GDM1 (cell line): ENCODE measurements around the gene ATG5.
"Not testable (repeated sequence)": the region's sequence is repeated elsewhere in the genome, so short reads cannot be mapped to it uniquely, and the experiment has no call there.

Source experiments
- DNase-seq: peaks from one replicate; lab custom pipeline; 2025; lab: John Stamatoyannopoulos, UW

ATG5 gene

DNA sequence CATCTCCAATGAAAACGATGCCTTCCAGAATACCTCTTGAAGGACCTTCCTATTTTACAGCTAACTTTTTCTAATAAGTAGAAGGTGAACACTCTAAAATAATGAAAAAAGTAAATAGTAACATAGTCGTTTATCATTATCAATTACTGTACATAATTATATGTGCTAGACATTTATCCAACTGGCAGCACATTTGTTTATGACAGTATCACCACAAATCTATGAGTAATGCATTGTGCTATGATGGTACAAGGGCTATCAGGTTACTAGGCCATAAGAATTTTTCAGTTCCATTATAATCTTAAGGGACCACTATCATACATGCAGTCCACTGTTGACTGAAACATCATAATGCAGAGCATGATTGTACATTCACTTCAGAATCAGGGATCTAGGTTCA lies 68.4 kb downstream of the ATG5 start:
- no peak for DNase-seq

DNA sequence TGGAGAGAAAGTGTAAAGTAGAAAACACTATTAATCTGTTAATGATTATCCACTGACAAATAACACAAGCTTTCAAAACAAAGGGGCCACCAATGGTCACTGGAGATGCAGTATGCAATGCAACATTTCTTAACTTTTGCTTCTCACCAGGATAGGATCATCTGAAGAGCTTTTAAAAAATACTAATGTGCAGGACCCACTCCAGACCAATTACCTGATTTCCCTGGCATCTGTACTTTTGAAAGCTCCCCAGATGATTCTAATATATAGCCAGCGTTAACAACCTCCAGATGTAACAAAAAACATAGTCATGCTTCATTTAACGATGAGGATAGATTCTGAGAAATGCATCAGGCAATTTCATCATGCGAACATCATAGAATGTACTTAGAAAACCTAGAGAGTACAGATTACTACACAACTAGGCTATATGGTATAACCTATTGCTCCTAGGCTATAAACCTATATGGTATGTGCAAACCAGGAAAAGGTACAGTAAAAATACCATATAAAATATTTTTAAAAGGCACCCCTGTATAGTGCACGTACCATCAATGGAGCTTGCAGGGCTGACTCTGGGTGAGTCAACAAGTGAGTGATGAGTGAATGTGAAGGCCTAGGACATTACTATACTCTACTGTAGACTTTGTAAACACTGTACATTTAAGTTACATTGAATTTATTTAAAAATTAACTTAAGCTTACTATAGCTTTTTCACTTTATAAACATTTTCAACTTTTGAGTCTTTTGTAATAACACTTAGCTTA lies 69.2 kb downstream of the ATG5 start:
- no peak for DNase-seq

DNA sequence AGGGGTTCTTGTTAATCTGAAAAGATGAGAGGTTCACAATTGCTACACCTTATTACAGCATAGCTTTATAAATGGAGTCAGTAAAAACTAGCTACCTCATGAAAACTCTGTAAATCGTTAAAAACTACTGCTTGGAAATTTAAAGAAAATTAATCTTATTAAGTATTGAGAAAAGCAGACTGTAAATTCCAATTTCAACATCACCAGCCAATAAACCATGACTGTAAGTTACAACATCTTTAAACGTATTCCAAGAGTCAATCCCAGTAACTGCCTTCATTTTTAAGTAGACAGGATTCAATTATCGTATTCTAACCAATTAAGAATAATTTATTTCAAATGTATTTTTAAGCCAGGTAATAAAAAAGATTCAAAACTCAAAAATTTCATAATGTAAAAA lies 70.3 kb downstream of the ATG5 start:
- DNase-seq, result no peak

DNA sequence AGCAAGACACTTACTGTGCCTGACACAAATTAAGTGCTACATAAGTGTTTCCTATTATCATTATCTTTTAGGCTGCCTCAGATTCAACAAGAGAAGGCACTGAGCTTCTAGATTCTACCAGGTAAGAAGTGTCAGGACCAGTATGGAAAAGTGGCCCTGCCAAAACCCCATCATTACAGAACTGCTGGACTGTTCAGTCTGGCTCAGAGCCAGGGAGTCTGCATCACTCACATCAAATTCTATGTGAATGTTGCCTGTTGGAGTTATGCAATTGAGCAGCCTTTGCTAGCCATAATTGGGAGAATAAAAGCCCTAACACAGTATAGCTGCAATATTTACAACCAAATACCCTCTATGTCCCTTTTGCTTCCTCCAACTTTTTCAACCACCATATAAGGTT lies 70.9 kb downstream of the ATG5 start:
- DNase-seq, result no peak

DNA sequence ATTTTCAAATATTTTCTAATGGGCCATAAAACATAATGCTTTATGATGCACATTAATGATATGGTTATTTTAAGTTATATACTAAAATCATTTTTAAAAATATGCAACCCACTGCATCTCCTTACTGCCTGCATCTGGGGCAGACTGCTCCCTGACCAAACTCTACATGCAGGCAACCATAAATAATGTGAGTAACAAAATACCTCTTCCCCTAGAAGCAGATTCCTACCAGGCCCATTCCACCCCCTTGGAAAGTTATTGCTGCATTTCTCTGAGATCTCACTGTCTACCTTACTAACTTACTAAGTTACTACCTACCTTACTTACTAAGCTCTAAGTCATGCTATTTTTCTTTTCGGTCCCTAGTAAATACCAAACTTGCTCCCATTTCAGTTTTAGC lies 71.8 kb downstream of the ATG5 start:
- no peak for DNase-seq

DNA sequence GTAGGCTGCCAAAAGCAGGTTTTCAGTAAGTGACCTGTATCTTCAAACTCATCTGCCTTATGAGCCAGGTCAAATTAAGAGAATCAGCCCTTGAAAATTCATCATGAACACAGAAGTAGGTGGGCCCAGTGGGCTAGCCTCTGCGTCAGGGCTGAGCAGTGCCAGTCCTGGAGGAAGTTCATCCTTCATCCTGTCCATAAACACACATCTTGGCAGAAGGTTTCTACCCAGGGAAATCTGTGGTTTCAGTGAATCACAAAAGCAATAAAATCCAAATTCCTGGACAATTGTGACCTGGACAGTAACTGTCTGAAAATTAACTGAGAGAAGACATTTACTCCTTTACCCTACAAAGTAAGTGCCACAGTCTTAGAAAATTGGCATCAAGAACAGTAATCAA lies 72.4 kb downstream of the ATG5 start:
- DNase-seq, result no peak

DNA sequence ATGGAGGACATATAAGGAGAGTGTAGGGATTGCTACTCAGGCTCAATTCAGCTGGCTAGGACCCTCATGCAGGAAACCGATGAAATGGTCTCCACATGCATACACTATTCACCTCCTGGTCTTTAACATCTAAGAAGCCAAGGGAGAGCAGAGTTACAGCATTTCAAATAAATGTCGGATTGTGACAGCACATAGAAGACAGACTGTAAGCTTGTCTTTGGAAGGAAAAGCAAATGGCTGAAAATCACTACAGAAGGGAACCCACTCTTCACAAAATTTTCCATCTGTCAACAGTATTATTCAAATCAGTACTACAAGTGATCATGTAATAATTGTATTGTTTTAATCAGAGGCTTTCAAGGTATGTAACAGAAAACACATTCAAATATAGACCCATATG lies 72.9 kb downstream of the ATG5 start:
- DNase-seq, result no peak

DNA sequence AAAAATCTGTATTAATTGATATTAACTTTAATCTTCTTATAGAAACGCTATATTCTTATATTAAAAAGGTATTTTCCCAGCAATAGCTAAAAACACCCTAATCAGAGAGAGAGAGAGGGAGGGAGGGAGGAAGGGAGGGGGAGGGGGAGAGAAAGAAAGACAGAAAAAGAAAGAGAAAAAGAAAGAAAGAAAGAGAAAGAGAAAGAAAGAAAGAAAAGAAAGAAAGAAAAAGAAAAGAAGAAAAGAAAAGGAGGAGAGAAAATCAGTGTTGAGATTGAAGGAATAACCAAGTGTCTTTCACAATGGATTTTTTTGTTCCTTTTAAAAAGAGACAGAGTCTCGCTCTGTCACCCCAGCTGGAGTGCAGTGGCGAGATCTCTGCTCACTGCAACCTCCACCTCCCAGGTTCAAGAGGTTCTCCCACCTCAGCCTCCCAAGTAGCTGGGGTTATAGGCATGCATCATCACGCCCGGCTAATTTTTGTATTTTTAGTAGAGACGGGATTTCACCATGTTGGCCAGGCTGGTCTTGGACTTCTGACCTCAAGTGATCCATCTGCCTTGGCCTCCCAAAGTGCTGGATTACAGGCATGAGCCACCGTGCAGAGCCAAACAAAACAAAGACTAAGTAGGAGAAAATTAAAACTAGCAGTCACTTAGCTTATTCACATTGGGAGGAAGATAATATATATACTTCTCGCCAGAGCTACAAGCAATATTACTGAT lies 73.9 kb downstream of the ATG5 start:
- not testable (repeated sequence) for DNase-seq

DNA sequence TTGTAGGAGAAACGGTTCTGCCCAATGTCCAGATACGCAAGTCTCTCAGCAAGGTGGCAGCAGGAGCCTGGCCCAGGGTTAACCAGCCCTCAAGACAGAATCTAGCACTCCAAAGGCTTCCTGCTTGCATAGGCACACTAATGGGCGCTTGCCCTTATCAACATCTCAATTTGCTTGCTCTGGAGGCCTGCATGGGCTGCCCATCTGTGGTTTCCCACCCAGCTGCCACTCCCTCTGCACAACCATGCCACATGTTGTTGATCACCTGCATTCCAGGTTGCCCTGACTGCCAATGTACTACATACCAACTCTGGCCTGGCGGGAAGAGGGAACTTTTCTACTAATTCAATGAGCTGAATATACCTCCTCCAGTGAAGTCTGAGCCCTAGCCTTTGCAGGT lies 74.6 kb downstream of the ATG5 start:
- DNase-seq, result no peak

DNA sequence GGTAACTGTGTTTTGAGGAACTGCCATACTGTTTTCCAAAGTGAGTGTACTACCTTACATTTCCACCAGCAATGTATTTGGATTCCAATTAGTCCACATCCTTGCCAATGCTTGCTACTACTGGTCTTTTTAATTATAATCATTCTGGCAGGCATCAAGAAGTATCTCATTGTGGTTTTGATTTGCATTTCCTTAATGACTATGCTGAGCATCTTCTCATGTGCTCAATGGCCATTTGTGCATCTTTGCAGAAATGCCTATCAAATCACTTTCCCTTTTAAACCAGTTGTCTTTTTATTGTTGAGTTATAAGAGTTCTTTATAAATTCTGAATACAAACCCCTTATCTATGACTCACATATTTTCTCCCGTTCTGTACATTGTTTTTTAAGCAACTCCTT lies 75.9 kb downstream of the ATG5 start:
- DNase-seq, result no peak

DNA sequence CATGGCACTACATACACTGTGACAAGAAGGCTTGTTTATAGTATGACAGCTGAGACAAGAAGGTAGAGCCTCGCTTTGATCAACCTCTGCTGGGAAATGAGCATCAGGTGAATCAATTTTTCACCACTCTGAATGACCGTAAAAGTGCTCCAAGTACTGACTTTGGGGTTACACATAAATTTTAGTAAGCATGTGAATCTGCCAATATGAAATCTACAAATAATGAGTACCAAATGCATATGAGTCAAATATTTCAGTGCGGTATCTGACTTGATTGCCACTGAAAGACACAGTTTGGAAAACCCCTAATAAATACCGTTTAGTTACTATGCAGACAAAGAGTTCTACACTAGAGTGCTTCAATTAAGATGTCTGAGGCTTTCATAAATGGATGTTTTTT lies 77.8 kb downstream of the ATG5 start:
- no peak for DNase-seq

DNA sequence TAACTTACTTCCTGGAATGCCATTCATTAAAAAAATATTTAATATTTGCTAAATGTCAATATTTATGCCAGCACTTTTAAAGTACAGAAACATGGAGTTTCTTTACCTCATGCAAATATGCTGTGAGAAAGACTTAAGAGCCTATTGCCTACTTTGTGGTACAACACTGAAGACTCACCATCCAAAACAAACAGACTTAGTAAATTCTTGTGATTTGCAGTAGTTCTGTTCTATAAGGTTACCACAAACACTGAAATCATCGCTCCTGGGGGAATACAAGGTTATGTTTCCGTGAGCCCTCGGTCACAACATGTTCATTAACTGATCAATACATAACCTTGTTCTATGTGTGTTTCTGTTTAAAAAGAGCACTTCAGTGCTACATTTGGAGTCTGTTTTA lies 78.3 kb downstream of the ATG5 start:
- no peak for DNase-seq

DNA sequence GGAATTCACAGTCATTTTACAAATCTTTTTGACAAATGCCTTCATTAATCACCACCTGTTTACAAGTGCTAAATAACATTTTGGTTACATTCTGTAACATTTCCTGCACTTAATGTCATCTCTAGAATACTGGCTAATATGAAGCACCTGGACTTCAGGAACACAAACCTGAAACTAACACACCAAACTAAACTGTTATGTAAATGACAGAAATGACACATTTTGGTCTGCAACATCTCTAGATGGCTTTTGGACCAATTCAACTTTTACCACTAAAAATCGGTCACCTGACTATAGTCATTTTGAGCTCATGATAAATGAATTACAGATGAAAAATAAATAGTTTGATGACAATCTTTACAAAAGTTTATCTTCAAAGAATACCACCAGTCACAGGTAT lies 80.6 kb downstream of the ATG5 start:
- DNase-seq, result no peak

DNA sequence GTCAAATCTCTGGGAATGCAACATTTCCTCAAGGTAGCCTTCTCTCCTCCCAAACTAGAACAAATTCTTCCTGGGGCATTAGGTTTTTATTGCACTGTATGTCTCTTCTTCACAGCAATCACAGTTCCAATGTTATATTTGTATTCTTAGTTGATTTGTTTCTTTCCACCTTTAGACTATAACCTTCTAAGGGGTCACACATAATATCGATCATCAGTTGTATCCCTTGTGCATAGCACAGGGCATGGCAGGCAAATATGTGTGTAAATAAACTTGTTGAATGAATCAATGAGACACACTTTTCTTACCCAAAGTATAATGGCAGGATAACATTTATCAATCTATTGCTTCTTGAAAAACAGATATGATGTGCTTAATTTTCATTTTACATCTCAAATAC lies 81.0 kb downstream of the ATG5 start:
- DNase-seq, result no peak

DNA sequence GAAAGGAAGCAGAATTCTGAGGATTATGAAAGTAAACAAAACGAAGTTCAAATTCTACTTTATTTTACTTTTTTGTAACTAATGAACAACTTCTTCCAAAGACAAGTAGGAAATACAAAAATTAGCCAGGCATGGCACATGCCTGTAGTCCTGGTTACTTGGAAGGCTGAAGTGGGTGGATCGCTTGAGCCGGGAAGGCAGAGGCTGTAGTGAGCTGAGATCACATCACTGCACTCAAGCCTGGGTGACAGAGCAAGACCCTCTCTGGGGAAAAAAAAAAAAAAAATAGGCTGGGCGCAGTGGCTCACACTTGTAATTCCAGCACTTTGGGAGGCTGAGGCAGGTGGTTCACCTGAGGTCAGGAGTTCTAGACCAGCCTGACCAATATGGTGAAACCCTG lies 82.3 kb downstream of the ATG5 start:
- no peak for DNase-seq

DNA sequence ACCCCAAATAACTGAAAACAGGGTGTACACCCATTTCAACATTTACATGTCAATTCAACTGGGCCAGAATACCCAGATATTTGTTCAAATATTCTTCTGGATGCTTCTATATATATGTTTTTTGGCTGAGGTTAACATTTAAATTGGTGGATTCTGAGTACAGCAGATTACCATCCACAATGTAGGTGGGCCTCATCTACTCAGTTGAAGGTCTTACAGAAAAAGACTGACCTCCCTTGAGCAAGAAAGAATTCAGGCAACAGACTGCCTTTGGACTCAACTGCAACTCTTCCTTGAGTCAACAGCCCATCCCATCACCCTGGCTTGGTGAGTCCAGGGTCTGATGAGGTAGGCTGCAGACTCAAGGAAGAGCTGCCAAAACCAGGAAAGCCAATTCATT lies 84.1 kb downstream of the ATG5 start:
- no peak for DNase-seq

DNA sequence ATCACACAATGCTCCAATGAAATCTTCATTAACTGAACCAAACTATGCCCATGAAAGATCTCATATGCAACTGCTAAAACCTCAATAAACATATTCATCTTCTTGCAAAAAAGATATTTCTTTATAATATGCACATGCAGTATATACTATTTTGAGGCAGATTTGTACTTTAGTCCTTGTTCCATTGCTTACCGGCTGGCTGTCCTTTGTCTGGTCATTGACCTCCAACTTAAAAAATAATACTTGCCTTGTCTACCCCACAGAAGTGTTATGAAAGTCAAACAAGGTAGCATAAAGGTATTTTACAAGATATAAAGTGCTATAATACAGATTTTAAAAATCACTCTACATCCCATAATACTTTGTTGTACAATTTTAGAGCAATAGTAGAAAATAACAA lies 88.3 kb downstream of the ATG5 start:
- DNase-seq, result no peak

DNA sequence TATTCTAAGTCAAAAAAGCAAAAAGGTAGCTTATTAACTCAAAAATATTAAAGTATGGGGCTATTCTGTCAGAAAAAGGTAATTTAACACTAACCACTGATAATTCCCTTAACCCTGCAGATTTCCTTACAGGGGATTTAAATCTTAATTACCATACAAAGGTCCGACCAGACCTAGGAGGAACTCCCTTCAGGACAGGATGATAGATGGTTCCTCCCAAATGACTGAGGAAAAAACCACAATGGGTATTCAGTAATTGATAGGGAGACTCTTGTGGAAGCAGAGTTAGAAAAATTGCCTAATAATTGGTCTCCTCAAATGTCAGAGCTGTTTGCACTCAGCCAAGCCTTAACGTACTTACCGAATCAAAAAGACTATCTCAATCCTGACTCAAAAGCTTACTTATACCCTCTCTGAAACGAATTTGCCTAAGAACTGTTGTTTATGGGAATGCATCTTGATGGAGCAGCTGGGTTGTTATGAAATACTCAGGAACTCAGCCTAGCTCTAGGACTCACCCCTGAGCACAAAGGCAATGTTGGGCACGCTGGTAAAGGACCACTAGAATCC lies 95.6 kb downstream of the ATG5 start:
- not testable (repeated sequence) for DNase-seq

DNA sequence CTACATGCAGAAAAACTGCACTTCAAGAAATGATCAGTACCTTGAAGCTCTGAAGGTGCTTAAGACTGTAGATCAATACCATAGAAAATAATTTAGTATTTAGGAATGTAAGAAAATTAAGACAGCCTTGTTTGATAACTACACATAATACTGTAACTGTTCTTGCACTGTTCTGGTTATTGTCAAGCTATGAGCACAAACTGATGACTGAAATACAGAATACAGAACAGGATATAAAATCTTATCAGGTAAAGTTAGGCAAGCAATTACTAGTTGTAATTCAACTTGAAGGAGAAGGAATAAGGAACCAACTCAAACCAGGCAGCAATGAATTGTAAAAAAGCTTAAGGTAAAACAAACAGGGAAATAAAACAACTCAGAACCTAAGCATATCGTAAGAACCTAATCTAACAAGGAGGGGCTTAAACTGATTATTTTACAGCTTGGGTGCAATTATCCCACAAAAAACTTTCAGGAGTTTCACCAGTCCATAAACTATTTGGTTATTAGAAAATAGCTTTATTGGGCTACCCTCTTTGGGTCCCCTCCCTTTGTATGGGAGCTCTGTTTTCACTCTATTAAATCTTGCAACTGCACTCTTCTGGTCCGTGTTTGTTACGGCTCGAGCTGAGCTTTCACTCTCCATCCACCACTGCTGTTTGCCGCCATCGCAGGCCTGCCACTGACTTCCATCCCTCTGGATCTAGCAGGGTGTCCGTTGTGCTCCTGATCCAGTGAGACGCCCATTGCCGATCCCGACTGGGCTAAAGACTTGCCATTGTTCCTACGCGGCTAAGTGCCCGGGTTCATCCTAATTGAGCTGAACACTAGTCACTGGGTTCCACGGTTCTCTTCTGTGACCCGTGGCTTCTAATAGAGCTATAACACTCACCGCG lies 97.7 kb downstream of the ATG5 start:
- no peak for DNase-seq

DNA sequence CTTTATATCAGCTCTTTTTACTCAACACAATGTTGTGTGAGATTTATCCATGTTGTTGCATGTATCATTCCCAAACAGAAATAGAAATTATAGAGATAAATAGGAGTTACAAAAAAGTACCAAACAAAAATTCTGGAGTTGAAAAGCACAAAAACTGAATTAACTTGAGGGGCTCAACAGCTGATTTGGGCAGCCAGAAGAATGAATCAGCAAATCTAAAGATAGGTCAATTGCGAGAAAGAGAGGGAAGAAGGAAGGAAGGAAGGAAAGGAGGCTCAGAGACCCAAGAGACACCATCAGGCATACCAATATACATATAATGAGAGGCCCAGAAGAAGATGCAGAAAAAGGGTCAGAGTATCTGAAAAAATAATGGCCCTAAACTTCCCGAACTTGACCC lies 98.9 kb downstream of the ATG5 start:
- no peak for DNase-seq

DNA sequence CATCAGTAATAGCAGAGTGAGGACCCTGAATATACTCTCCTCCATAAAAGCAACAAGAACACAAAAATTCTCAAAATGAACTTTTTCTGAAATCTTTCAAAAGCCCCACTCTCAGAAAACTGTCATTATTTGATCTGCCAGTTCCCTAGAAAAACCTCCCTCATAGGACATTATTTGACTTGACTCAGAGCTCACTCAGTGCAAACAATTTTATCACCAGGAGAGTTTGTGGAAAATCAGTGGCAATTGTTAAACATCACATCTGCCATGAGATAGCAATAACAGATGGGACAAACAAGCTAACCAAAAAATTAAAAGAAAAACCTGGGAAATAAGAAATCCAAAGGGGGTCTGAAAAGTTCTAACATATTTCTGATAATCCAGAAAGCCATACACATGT lies 100.0 kb downstream of the ATG5 start:
- DNase-seq, result no peak

DNA sequence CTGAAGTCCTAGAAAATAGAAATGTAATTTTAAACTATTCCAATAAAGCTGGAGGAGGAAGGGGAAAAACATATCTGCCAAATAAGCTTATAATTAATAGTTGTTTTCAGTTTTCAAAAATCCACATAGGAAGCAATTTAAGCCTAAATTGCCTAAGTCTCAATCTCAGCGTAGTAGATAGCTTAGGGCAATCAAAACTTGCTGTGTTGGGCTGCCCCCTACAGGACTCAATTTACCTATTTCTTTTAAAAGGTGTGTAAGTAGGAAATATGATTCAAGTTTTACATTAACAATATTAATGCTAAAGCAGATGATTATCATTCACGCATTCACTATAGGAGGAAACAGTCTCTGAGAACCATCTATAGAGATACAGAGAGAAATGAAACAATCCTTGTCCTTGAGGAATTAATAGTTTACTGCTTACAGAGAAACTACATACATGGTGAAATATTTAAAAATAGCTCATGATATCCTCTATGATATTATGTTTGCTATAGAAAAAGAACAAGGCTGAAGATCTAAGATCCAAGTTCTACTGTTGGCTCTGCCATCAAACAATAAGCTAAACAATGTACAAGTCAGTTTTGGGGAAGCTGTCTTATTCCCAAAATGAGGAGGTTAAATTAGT lies 102.1 kb downstream of the ATG5 start:
- DNase-seq, result peak; percentile 16
